Esophagus muscularis mucosa (tissue), 4 donors: ENCODE results near the gene CYP1A2. TPM values are rescaled to one million over a fixed set of nuclear protein-coding genes. Genes with fewer than 3 reads are reported as not detected.

ENCODE experiments used
- DNase-seq: peaks from one replicate; pipeline ENCODE4 v3.0.0-alpha.2; 2017; ENCODE audit errors: extremely low spot score
- H3K27ac ChIP-seq, 4 donors: fragments of 200-600 bp; sonication (generic); replicated peaks in 1 of 4; 1 replicate in 3 of 4; 2 replicates in 1 of 4; pipeline ENCODE4 v1.5.1; 2016 to 2019; ENCODE audit warnings: mild to moderate bottlenecking in 1 of 4
- H3K27me3 ChIP-seq, 4 donors: fragments of 200-600 bp; sonication (generic); one replicate each; pipeline versions ENCODE4 v1.5.1 to v1.6.0; 2016 to 2019
- H3K36me3 ChIP-seq, 4 donors: fragments of 200-600 bp; sonication (generic); one replicate each; pipeline ENCODE4 v1.5.1; 2016 to 2019
- H3K4me1 ChIP-seq, 4 donors: fragments of 200-600 bp; sonication (generic); one replicate each; pipeline ENCODE4 v1.5.1; 2016 to 2019
- H3K4me3 ChIP-seq, 4 donors: fragments of 200-600 bp; sonication (generic); 1 replicate in 2 of 4; 2 replicates in 2 of 4; pipeline ENCODE4 v1.5.1; 2016 to 2019; ENCODE audit warnings: mild to moderate bottlenecking in 4 of 4, moderate library complexity in 1 of 4
- H3K9me3 ChIP-seq, 4 donors: fragments of 200-600 bp; sonication (generic); 1 replicate in 3 of 4; 2 replicates in 1 of 4; pipeline ENCODE4 v1.5.1; 2016 to 2019
- CTCF ChIP-seq, 3 experiments: fragments of 200-600 bp in 2 of 3; fragments of 450-650 bp in 1 of 3; sonication (generic) in 2 of 3; IDR thresholded peaks; one replicate each; pipeline ENCODE4 v1.5.1; 2017 to 2019; ENCODE audit warnings: antibody characterized with exemption in 3 of 3, mild to moderate bottlenecking in 2 of 3, moderate library complexity in 1 of 3
- EP300 ChIP-seq: sonication (generic); formaldehyde crosslinking; IDR thresholded peaks from one replicate; pipeline ENCODE4 v1.6.1; 2017; ENCODE audit warnings: antibody characterized with exemption
- POLR2A ChIP-seq: fragments of 450-650 bp; IDR thresholded peaks from one replicate; pipeline ENCODE4 v1.6.1; 2017; ENCODE audit warnings: antibody characterized with exemption, moderate library complexity, mild to moderate bottlenecking, low read depth
- POLR2AphosphoS5 ChIP-seq, 2 donors: sonication (generic); formaldehyde crosslinking; IDR thresholded peaks; one replicate each; pipeline ENCODE4 v1.6.1; 2017; ENCODE audit warnings: antibody characterized with exemption in 2 of 2
- WGBS: methylation state at CpG from one replicate; pipeline ENCODE4 v1.1.5; 2018; 5-methylcytosine and 5-hydroxymethylcytosine counted together
- intact Hi-C: fragments of 100-400 bp; cut with DNase I; formaldehyde crosslinking; loops from one replicate; pipeline ENCODE4 v1.15.1; 2023
- small RNA-seq, 3 donors: library from RNA; depleted of rRNA; stranded (forward); fragments of <200 nt; gene quantifications; one replicate each; pipeline ENCODE3, GENCODE V24; 2016
- total RNA-seq, 4 donors: library from RNA; depleted of rRNA; stranded (reverse); fragments of >200 nt; gene quantifications; one replicate each; pipeline versions ENCODE4 v1.1.0 to v1.2.1, GENCODE V29; 2016

CYP1A2 gene
- total RNA-seq, 4 donors from 2014 or later, result not detected

DNA sequence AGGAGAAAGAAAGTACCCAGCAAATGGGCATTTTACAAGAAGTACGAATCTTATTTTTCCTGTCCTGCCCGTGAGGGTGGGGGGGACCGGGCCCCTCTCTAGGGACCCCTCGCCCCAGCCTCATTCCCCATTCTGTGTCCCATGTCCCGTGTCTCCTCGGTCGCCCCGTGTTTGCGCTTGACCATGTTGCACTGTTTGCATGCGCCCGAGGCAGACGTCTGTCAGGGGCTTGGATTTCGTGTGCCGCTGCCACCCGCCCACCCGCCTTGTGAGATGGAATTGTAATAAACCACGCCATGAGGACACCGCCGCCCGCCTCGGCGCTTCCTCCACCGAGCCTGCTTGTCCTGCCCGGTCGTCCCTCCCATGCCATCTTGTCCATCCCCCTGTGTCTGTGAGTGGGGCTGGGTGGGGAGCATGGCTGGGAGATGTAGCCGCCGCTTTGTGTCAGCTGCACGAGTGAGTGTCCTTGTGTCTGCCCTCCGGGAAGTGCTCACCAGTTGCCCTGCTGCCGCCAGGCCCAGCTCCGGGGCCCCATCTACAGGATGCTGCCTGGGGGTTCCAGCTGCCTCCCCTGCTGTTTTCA lies 54.3 kb downstream of the CYP1A2 start:
- H3K9me3 ChIP-seq, result no peaks in the 10 kb centered on the region
- no peak overlapping the region for H3K27ac ChIP-seq
- H3K27me3 ChIP-seq, result no peaks in the 10 kb centered on the region
- H3K4me1 ChIP-seq, result peaks cover 11 to 20% (median 17%) of the 10 kb centered on the region in 4 donors
- no peak for DNase-seq
- intact Hi-C loops, result no loop called here
- no peak overlapping the region for H3K4me3 ChIP-seq
- H3K36me3 ChIP-seq, result peaks cover 11 to 64% (median 57%) of the 10 kb centered on the region in 4 donors
- TF ChIP-seq EP300 (no peak), POLR2AphosphoS5 (IDR thresholded peaks at IDR 0.05) (no peak), CTCF (IDR thresholded peaks at IDR 0.05) (no peak), POLR2A (no peak)
- 89% methylated on average over 31 of the region's 31 CpGs for WGBS

- WGBS, result 64% methylated on average over 6 of the region's 6 CpGs
- Histone ChIP-seq H3K27me3 (peaks cover 0 to 15% (median 0%) of the 10 kb centered on the region in 4 donors), H3K4me1 (peaks cover 5 to 8% (median 6%) of the 10 kb centered on the region in 4 donors), H3K27ac (no peak overlapping the region), H3K4me3 (no peak overlapping the region), H3K9me3 (no peaks in the 10 kb centered on the region), H3K36me3 (peaks cover 11 to 47% (median 41%) of the 10 kb centered on the region in 4 donors)
- no peak for DNase-seq
- TF ChIP-seq EP300 (no peak), POLR2A (no peak), POLR2AphosphoS5 (IDR thresholded peaks at IDR 0.05) (no peak), CTCF (IDR thresholded peaks at IDR 0.05) (no peak)
- intact Hi-C loops, result loop anchor here (5.0 kb wide), 1 partner anchor 33 kb away; no protein-coding TSS in a partner anchor
Measured at GRCh38 chr15:74804935-74805334, 56.3 kb downstream of the CYP1A2 start.

Small RNA genes within 50 kb of the gene (small RNA-seq; reads per million reads assigned to genes)
- gene MIR4513, result 0 reads per million in 3 donors

Other genes starting within 250 kb of the CYP1A2 start
- gene ARID3B, start 207.6 kb upstream of the CYP1A2 start, total RNA-seq, result 1 to 10 TPM; 3.6 to 6.8 (median 6.7) TPM
- 10 to 100 TPM; 74.6 to 89.8 (median 80.7) TPM for gene CLK3, start 133.0 kb upstream of the CYP1A2 start, total RNA-seq
- 10 to 100 TPM in 3 of 4 donors, 1 to 10 TPM in 1; 9.6 to 19.5 (median 17.9) TPM for gene EDC3, start 52.8 kb upstream of the CYP1A2 start, total RNA-seq
- 1 to 10 TPM in 2 of 4 donors, not detected in 2; 1.5 to 2.5 TPM for gene CYP1A1, start 23.3 kb upstream of the CYP1A2 start, total RNA-seq
- gene CSK, start 33.2 kb downstream of the CYP1A2 start, total RNA-seq, result 10 to 100 TPM; 14.0 to 28.7 (median 21.9) TPM
- under 1 TPM in 1 of 4 donors, not detected in 3; 0.66 TPM for gene LMAN1L, start 64.0 kb downstream of the CYP1A2 start, total RNA-seq
- gene CPLX3, start 77.8 kb downstream of the CYP1A2 start, total RNA-seq, result under 1 TPM in 1 of 4 donors, not detected in 3; 0.33 TPM
- 10 to 100 TPM; 24.5 to 49.2 (median 35.4) TPM for gene ULK3, start 94.3 kb downstream of the CYP1A2 start, total RNA-seq
- 100 to 1,000 TPM in 2 of 4 donors, 10 to 100 TPM in 2; 57.3 to 125 (median 94.9) TPM for gene SCAMP2, start 124.5 kb downstream of the CYP1A2 start, total RNA-seq
- gene MPI, start 141.2 kb downstream of the CYP1A2 start, total RNA-seq, result 10 to 100 TPM; 37.4 to 50.7 (median 44.0) TPM
- 10 to 100 TPM; 60.8 to 92.0 (median 84.3) TPM for gene FAM219B, start 158.0 kb downstream of the CYP1A2 start, total RNA-seq
- gene COX5A, start 189.2 kb downstream of the CYP1A2 start, total RNA-seq, result 10 to 100 TPM; 58.6 to 86.2 (median 75.5) TPM
- 1 to 10 TPM; 4.2 to 7.2 (median 7.0) TPM for gene RPP25, start 207.9 kb downstream of the CYP1A2 start, total RNA-seq
- gene SCAMP5, start 246.7 kb downstream of the CYP1A2 start, total RNA-seq, result 1 to 10 TPM; 3.3 to 6.4 (median 4.3) TPM